Sigmoid colon (tissue), 4 donors: Measurements from ENCODE around the gene TMEM201.

ENCODE experiments used
- POLR2A ChIP-seq, 2 donors: fragments of 450-650 bp; IDR thresholded peaks; one replicate each; pipeline ENCODE4 v1.6.1; 2016; ENCODE audit warnings: antibody characterized with exemption in 2 of 2, mild to moderate bottlenecking in 2 of 2, moderate library complexity in 2 of 2
- POLR2AphosphoS5 ChIP-seq, 4 donors: sonication (generic); formaldehyde crosslinking; IDR thresholded peaks; one replicate each; pipeline ENCODE4 v1.6.1; 2017; ENCODE audit warnings: antibody characterized with exemption in 4 of 4
- TF ChIP-seq, protein P1 (sequence below), 4 experiments: fragments of 450-650 bp in 3 of 4; fragments of 200-600 bp in 1 of 4; IDR thresholded peaks; one replicate each; pipeline ENCODE4 v1.5.1; 2016 to 2019; ENCODE audit warnings: antibody characterized with exemption in 4 of 4, mild to moderate bottlenecking in 3 of 4, moderate library complexity in 2 of 4

DNA sequence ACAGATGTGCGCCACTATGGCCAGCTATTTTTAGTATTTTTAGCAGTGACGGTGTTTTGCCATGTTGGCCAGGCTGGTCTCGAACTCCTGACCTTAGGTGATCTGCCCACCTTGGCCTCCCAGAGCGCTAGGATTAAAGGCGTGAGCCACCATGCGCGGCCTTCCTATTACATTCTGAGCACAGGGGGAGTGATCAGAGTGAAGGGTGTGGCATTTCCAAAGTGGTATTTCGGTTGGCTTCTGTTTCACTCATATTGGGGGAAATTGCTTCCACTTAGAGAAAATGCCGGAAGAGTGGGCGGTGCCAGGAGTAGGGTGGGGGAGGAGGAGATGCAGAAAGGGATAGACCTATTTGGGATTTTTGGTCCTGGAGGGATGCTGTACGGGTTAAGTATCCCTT, 67.1 kb downstream of the TMEM201 start:
- TF ChIP-seq, protein P1, sequence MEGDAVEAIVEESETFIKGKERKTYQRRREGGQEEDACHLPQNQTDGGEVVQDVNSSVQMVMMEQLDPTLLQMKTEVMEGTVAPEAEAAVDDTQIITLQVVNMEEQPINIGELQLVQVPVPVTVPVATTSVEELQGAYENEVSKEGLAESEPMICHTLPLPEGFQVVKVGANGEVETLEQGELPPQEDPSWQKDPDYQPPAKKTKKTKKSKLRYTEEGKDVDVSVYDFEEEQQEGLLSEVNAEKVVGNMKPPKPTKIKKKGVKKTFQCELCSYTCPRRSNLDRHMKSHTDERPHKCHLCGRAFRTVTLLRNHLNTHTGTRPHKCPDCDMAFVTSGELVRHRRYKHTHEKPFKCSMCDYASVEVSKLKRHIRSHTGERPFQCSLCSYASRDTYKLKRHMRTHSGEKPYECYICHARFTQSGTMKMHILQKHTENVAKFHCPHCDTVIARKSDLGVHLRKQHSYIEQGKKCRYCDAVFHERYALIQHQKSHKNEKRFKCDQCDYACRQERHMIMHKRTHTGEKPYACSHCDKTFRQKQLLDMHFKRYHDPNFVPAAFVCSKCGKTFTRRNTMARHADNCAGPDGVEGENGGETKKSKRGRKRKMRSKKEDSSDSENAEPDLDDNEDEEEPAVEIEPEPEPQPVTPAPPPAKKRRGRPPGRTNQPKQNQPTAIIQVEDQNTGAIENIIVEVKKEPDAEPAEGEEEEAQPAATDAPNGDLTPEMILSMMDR (IDR thresholded peaks at IDR 0.05), result no peak
- TF ChIP-seq POLR2AphosphoS5 (IDR thresholded peaks at IDR 0.05) (no peak), POLR2A (IDR thresholded peaks at IDR 0.05) (no peak)
